Right atrium auricular region (tissue), 2 donors: Measurements from ENCODE around the gene USP47. TPM values are rescaled to one million over a fixed set of nuclear protein-coding genes. Genes with fewer than 3 reads are reported as not detected.

Experiments used
- DNase-seq: peaks from one replicate; pipeline ENCODE4 v3.0.0-alpha.2; 2019; ENCODE audit warnings: low spot score
- H3K27ac ChIP-seq, 2 donors: fragments of 200-600 bp; sonication (generic); 1 replicate in 1 of 2; 2 replicates in 1 of 2; pipeline ENCODE4 v1.5.1; 2016 to 2019
- H3K27me3 ChIP-seq, 2 donors: fragments of 200-600 bp; sonication (generic); one replicate each; pipeline versions ENCODE4 v1.5.1 to v1.6.0; 2017 to 2019
- H3K36me3 ChIP-seq: fragments of 200-600 bp; sonication (generic); one replicate; pipeline ENCODE4 v1.5.1; 2016
- H3K4me1 ChIP-seq, 2 donors: fragments of 200-600 bp; sonication (generic); one replicate each; pipeline versions ENCODE4 v1.5.1 to v1.6.0; 2017 to 2019
- H3K4me3 ChIP-seq, 2 donors: fragments of 200-600 bp; sonication (generic); 1 replicate in 1 of 2; 2 replicates in 1 of 2; pipeline ENCODE4 v1.5.1; 2017 to 2019; ENCODE audit warnings: mild to moderate bottlenecking in 1 of 2, moderate library complexity in 1 of 2
- H3K9me3 ChIP-seq, 2 donors: fragments of 200-600 bp; sonication (generic); one replicate each; pipeline ENCODE4 v1.5.1; 2019
- total RNA-seq, 2 donors: library from RNA; depleted of rRNA; stranded (reverse); fragments of >200 nt; gene quantifications; one replicate each; pipeline ENCODE4 v1.1.0, GENCODE V29; 2016
- TF ChIP-seq, protein P1 (sequence below), 2 donors: fragments of 200-600 bp; sonication (generic); IDR thresholded peaks; one replicate each; pipeline ENCODE4 v1.5.1; 2019; ENCODE audit warnings: antibody characterized with exemption in 2 of 2

USP47 gene
- total RNA-seq, 2 donors from 2014 or later = 58.7 to 61.3 TPM

DNA sequence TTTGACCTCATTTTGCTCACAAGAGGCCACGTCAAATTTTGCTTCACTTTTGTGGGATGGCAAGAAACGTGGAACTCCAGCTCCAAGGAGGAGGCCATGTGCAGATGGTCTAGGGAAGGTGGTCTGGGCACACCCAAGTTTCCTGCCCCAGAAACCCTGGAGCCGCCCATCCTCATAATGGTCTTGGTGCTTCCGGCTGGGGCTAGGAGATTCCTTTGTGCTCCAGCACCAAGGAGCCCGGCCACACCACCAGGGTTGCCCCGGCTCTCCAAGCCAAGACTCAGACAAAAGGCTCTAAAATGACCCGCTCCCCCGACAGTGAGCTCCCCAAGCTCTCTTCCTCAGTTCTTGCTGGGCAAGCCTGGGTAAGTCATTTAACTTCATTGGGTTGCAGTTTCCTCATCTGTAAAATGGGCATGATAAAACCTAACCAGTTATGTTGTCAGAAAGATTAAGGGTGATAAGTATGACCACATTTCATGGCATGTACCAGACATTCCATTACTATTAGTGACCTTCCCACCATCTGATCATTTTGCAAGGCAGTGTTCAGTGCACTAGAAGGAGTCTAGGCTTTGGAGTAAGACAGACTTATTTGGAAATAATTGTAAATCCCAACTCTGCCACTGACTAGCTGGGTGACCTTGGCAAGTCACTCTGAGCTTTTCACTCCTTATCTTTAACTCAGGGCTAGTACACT, 143.4 kb downstream of the USP47 start:
- H3K4me1 ChIP-seq = peaks cover 0 to 96% of the 10 kb centered on the region in 2 donors
- peak overlapping the region; percentile 84 to 93 for H3K27ac ChIP-seq
- peaks cover 8% of the 10 kb centered on the region for H3K36me3 ChIP-seq
- no peak for DNase-seq
- no peak overlapping the region for H3K4me3 ChIP-seq
- TF ChIP-seq, protein P1, sequence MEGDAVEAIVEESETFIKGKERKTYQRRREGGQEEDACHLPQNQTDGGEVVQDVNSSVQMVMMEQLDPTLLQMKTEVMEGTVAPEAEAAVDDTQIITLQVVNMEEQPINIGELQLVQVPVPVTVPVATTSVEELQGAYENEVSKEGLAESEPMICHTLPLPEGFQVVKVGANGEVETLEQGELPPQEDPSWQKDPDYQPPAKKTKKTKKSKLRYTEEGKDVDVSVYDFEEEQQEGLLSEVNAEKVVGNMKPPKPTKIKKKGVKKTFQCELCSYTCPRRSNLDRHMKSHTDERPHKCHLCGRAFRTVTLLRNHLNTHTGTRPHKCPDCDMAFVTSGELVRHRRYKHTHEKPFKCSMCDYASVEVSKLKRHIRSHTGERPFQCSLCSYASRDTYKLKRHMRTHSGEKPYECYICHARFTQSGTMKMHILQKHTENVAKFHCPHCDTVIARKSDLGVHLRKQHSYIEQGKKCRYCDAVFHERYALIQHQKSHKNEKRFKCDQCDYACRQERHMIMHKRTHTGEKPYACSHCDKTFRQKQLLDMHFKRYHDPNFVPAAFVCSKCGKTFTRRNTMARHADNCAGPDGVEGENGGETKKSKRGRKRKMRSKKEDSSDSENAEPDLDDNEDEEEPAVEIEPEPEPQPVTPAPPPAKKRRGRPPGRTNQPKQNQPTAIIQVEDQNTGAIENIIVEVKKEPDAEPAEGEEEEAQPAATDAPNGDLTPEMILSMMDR (IDR thresholded peaks at IDR 0.05) = no peak
- no peaks in the 10 kb centered on the region for H3K27me3 ChIP-seq
- no peaks in the 10 kb centered on the region for H3K9me3 ChIP-seq

DNA sequence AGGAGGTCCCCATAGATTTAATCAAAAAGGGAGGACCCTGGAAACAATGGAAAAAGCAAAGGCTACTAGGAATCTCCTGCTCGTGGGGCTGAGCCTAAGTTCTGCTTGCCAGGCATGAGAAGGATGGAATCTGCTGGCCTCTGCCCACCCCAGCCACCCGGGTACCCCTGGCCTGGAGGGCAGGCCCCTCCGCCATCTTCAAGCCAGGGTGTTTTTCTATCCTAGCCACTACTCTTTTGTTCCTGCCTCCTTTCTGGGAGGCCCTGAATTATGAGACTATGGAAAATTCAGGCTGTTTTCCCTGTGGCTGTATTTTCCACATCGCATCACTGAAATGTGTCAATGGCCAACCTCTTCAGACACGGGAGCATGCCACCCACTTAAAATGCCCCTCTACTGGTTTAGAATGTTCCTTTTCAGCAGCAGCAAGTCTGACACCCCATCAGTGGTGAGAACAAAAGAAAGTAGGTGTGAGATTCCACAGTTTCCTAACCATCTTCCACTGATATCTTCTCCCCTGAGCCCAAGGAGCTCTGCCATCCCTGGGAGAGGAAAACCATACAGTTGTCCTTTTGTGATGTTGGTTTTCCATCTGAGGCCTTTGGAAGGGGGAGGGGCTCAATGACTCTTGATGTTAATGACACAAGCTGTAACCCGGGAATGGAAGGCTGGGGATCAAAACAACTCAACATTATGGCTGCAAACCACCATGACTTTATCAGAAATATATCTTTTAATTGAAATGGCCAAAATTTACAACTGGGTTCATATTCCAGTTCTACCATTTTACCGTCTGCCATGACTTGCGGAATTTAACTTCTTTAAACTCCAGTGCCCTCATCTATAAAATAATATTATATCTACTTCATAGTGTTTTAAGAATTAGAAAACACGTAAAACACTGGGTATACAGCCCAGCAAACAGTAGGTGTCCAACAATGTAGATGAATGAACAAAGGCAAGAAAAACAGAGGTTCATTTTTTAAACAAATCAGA, 144.5 kb downstream of the USP47 start:
- Histone ChIP-seq H3K36me3 (peaks cover 16% of the 10 kb centered on the region), H3K4me3 (no peak overlapping the region), H3K27me3 (no peaks in the 10 kb centered on the region), H3K4me1 (peaks cover 0 to 94% of the 10 kb centered on the region in 2 donors), H3K9me3 (no peaks in the 10 kb centered on the region), H3K27ac (peak overlapping the region; percentile 84 to 93)
- TF ChIP-seq, protein P1 (IDR thresholded peaks at IDR 0.05) = no peak
- DNase-seq = no peak

DNA sequence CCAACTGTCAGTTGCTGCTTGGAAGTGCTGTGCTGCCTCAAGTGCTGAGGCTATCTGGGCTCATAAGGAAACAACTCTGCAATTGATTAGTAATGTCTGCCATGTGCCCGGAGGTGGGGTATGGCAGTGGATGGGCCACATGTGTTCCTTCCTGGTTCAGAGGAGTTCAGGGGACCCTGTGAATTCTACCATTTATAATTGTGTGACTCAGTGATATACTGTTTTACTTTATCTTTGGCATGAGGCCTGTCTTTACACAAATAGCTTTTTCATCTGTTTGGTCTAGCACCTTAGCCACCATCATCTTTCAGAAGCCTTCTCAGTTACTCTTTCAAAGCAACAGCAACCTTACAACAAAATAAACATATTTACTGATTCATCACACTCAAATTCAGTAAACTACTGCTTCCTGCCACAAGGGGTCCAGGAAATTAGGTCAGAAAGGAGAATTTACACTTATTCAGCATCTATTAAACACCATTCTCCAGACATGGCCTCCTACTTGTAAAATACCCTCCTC, 145.8 kb downstream of the USP47 start:
- H3K9me3 ChIP-seq = no peaks in the 10 kb centered on the region
- TF ChIP-seq, protein P1 (IDR thresholded peaks at IDR 0.05) = peak; percentile 10 to 37
- H3K4me1 ChIP-seq = peaks cover 0 to 91% of the 10 kb centered on the region in 2 donors
- H3K36me3 ChIP-seq = peaks cover 20% of the 10 kb centered on the region
- H3K4me3 ChIP-seq = no peak overlapping the region
- H3K27ac ChIP-seq = peak overlapping the region; percentile 84 to 93
- no peak for DNase-seq
- no peaks in the 10 kb centered on the region for H3K27me3 ChIP-seq

GRCh38 chr11:11988099-11988651, 146.4 kb downstream of the USP47 start:
- Histone ChIP-seq H3K27me3 (no peaks in the 10 kb centered on the region), H3K36me3 (peaks cover 16% of the 10 kb centered on the region), H3K4me1 (peaks cover 0 to 85% of the 10 kb centered on the region in 2 donors), H3K9me3 (no peaks in the 10 kb centered on the region), H3K4me3 (no peak overlapping the region), H3K27ac (peak overlapping the region; percentile 84 to 93)
- TF ChIP-seq, protein P1 (IDR thresholded peaks at IDR 0.05) = peak in 1 of 2 donors; percentile 8
- no peak for DNase-seq

DNA sequence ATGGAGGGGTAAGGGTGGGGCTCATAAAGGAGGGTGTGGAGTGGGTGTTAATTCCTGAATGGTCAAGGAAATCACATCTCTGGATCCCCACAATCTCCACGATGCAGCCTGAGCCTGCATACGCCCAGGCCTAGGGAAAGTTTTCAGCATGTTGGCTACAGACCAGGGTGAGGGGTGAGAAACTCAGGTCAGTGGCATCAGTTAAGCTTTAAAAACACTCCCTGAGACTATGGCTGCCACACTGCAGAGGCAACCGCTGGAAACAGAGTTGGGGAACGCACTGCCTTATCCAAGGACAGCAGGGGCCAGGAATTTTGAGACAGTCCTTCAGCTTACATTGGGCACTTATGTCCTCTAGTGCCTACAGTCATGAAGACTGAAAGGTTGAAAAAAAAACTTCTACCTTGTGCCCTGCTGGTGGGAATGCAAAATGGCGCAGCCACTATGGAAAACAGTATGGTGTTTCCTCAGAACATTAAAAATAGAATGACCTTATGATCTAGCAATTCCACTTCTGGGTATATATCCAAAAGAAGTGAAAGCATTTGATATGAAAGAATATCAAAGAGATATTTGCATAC, 147.0 kb downstream of the USP47 start:
- H3K27ac ChIP-seq = peak overlapping the region; percentile 84 to 93
- DNase-seq = no peak
- TF ChIP-seq, protein P1 (IDR thresholded peaks at IDR 0.05) = no peak
- no peaks in the 10 kb centered on the region for H3K9me3 ChIP-seq
- H3K27me3 ChIP-seq = no peaks in the 10 kb centered on the region
- H3K4me1 ChIP-seq = peaks cover 0 to 79% of the 10 kb centered on the region in 2 donors
- H3K36me3 ChIP-seq = peaks cover 12% of the 10 kb centered on the region
- no peak overlapping the region for H3K4me3 ChIP-seq
